ENCODE measurements around the gene PPM1L.

Gene PPM1L

GRCh38 chr3:161070252-161070930 lies 314.4 kb downstream of the PPM1L start:
- H3K9me3 Mint-ChIP-seq, result no peaks in the 10 kb centered on the region
- H3K4me3 Mint-ChIP-seq, result peak overlapping the region in 1 of 2 donors; percentile 49
- H3K27ac Mint-ChIP-seq, result peak overlapping the region; percentile 42
- peaks cover 38 to 55% of the 10 kb centered on the region in 2 donors for H3K4me1 Mint-ChIP-seq
- H3K27me3 Mint-ChIP-seq, result no peaks in the 10 kb centered on the region
- no peak for DNase-seq
- ATAC-seq (replicated peaks), result no peak
- H3K36me3 Mint-ChIP-seq, result peaks cover 4% of the 10 kb centered on the region in 2 donors

DNA sequence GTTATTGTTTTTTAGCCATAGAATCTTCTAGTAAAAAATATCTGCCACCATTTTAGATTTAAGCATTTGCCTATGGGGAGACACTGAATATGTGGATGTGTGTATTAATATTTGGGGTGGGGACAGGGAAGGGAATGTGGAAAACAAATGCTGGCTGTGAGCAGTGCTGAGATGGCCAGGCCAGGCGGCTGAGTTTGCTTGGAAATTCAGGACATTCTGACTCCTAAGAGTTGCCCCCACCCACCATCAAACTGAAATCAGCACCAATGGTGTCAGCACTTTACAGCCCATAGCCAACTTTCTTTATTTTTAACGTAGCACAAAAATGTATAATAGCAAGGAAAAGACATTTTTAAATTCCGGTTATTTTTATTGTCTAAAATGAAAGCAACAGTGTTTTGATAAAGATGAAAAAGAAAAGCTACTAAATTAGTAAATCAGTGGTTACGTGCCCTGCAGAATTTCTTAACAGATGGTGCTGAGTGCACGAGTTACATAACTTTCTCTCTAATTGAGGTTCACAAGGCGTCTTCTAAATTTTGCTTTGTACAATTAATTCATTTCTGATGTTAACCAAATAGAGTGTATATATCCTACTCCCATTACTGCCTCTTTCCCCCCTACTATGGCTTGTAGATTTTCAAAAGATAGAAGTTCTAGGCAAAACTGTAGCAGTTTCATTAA lies 315.1 kb downstream of the PPM1L start:
- no peak for DNase-seq
- H3K4me1 Mint-ChIP-seq, result peaks cover 38 to 49% of the 10 kb centered on the region in 2 donors
- ATAC-seq (replicated peaks), result no peak
- H3K9me3 Mint-ChIP-seq, result no peaks in the 10 kb centered on the region
- H3K27me3 Mint-ChIP-seq, result no peaks in the 10 kb centered on the region
- peak overlapping the region; percentile 42 for H3K27ac Mint-ChIP-seq
- peaks cover 3 to 4% of the 10 kb centered on the region in 2 donors for H3K36me3 Mint-ChIP-seq
- no peak overlapping the region for H3K4me3 Mint-ChIP-seq

- DNase-seq, result no peak
- no peak overlapping the region for H3K27ac Mint-ChIP-seq
- H3K27me3 Mint-ChIP-seq, result no peaks in the 10 kb centered on the region
- H3K36me3 Mint-ChIP-seq, result peaks cover 3 to 4% of the 10 kb centered on the region in 2 donors
- peaks cover 29 to 43% of the 10 kb centered on the region in 2 donors for H3K4me1 Mint-ChIP-seq
- ATAC-seq (replicated peaks), result no peak
- no peaks in the 10 kb centered on the region for H3K9me3 Mint-ChIP-seq
- H3K4me3 Mint-ChIP-seq, result no peak overlapping the region
These were observed 316.2 kb downstream of the PPM1L start for GRCh38 chr3:161072211-161072621.

GRCh38 chr3:161072751-161073150 lies 316.7 kb downstream of the PPM1L start:
- no peak overlapping the region for H3K27ac Mint-ChIP-seq
- no peaks in the 10 kb centered on the region for H3K27me3 Mint-ChIP-seq
- ATAC-seq (replicated peaks), result no peak
- H3K36me3 Mint-ChIP-seq, result peaks cover 3 to 4% of the 10 kb centered on the region in 2 donors
- H3K4me3 Mint-ChIP-seq, result no peak overlapping the region
- DNase-seq, result no peak
- peaks cover 26 to 43% of the 10 kb centered on the region in 2 donors for H3K4me1 Mint-ChIP-seq
- H3K9me3 Mint-ChIP-seq, result no peaks in the 10 kb centered on the region

DNA sequence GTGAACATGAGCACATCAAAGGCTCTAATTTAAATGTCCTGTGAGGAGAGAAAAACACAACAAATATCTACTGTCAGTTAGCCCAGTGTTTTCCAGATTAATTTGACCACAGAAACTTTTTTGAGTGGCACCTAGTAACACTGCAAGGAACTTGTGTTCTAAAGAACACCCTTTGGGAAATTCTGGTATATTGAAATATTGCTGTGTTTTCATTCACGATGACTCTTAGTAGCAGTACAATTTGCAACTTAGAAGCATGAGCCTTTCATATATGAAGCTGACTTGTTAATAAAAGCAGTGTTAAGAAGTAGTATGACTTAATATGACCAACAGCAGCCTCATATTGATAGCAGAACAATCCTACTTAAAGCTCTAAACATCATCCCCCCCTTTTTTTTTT lies 317.1 kb downstream of the PPM1L start:
- H3K4me3 Mint-ChIP-seq, result no peak overlapping the region
- no peak overlapping the region for H3K27ac Mint-ChIP-seq
- DNase-seq (no peak), ATAC-seq (replicated peaks) (no peak)
- no peaks in the 10 kb centered on the region for H3K9me3 Mint-ChIP-seq
- H3K27me3 Mint-ChIP-seq, result no peaks in the 10 kb centered on the region
- H3K36me3 Mint-ChIP-seq, result peaks cover 3 to 4% of the 10 kb centered on the region in 2 donors
- H3K4me1 Mint-ChIP-seq, result peaks cover 26 to 43% of the 10 kb centered on the region in 2 donors

GRCh38 chr3:161081633-161082032 lies 325.6 kb downstream of the PPM1L start:
- Mint-ChIP-seq H3K27ac (no peak overlapping the region), H3K4me3 (peak overlapping the region; percentile 19 to 36), H3K36me3 (peaks cover 3% of the 10 kb centered on the region in 2 donors), H3K9me3 (no peaks in the 10 kb centered on the region), H3K4me1 (peaks cover 13 to 38% of the 10 kb centered on the region in 2 donors), H3K27me3 (no peaks in the 10 kb centered on the region)
- peak; percentile 73 to 78 for ATAC-seq (replicated peaks)
- DNase-seq, result no peak

DNA sequence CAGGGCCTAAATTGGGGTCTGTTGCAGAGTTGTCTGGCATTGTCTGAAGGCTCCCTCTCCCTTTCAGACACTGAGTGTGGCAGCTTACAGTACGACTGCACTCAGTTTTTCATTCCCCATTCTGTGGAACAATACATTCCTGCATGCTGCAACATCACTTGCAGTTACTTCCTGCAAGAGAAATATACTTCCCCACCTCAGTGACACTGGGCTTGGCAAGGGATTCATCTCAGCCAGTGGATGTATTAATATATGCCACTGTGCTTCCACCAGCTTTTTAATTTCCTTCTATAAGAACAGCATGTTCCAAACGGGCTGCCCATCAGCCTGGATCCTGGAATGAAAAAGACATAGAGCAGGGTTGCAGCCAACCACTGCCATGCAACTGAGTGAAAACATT lies 326.0 kb downstream of the PPM1L start:
- Mint-ChIP-seq H3K4me1 (peaks cover 13 to 36% of the 10 kb centered on the region in 2 donors), H3K27me3 (no peaks in the 10 kb centered on the region), H3K27ac (no peak overlapping the region), H3K4me3 (no peak overlapping the region), H3K9me3 (no peaks in the 10 kb centered on the region), H3K36me3 (peaks cover 3 to 4% of the 10 kb centered on the region in 2 donors)
- ATAC-seq (replicated peaks) (peak in 1 of 2 donors; percentile 14), DNase-seq (no peak)

- Mint-ChIP-seq H3K27ac (no peak overlapping the region), H3K27me3 (no peaks in the 10 kb centered on the region), H3K4me3 (no peak overlapping the region), H3K9me3 (no peaks in the 10 kb centered on the region), H3K36me3 (peaks cover 3 to 8% of the 10 kb centered on the region in 2 donors), H3K4me1 (peaks cover 8 to 25% of the 10 kb centered on the region in 2 donors)
- ATAC-seq (replicated peaks), result no peak
- DNase-seq, result no peak
These were observed 327.1 kb downstream of the PPM1L start for GRCh38 chr3:161083131-161083530.

- H3K4me1 Mint-ChIP-seq, result peaks cover 8 to 24% of the 10 kb centered on the region in 2 donors
- H3K27me3 Mint-ChIP-seq, result no peaks in the 10 kb centered on the region
- H3K27ac Mint-ChIP-seq, result no peak overlapping the region
- H3K9me3 Mint-ChIP-seq, result no peaks in the 10 kb centered on the region
- peaks cover 6 to 8% of the 10 kb centered on the region in 2 donors for H3K36me3 Mint-ChIP-seq
- ATAC-seq (replicated peaks), result no peak
- no peak for DNase-seq
- no peak overlapping the region for H3K4me3 Mint-ChIP-seq
These were observed 328.2 kb downstream of the PPM1L start for GRCh38 chr3:161084277-161084676.

DNA sequence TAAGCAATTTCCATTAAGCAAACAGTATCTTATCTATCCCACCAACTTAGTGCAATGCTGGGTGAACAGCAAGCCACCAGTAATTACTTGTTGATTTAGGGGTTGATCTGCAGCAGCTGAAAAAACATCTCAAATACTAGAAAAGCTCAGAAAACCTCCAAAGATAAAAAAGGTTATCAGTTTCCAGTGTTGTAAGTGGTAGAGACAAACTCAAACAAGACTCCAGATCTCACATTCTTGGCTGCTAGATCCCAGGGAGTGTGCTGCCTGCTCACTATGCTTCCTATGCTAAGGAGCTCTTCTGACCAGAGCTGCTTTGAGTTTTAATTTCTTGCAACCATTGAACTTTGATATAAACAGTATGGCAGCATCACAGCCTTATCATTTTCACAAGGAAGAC lies 337.9 kb downstream of the PPM1L start:
- no peak overlapping the region for H3K4me3 Mint-ChIP-seq
- H3K27ac Mint-ChIP-seq, result no peak overlapping the region
- H3K27me3 Mint-ChIP-seq, result no peaks in the 10 kb centered on the region
- ATAC-seq (replicated peaks), result no peak
- DNase-seq, result no peak
- H3K36me3 Mint-ChIP-seq, result no peaks in the 10 kb centered on the region
- no peaks in the 10 kb centered on the region for H3K4me1 Mint-ChIP-seq
- no peaks in the 10 kb centered on the region for H3K9me3 Mint-ChIP-seq

DNA sequence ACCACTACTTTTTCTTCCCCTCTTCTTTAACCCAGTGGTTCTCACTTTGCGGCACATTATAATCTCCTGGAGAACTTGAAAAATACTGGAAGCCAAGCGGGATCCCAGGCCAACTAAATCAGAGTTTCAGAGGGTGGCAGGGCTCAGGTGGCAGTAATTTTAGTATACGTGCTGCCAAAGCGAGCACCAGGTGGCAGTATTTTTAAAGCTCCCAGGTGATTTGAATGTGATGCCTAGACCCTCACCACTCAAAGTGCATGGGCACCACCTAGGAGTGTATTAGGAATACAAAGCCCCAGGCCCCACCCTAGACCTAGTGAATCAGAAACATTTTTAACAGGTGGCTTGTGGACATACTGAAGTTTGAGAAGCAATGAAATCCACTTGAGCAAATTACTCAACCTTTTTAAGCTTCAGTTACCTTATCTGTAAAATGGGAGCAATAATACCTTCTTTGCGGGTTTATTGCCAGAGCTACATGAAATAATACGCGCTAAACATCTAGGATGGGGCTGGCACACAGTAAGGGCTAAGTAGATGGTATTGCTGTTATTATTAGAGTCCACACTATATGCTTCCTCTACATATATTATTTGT lies 340.8 kb downstream of the PPM1L start:
- H3K4me1 Mint-ChIP-seq, result no peaks in the 10 kb centered on the region
- no peak overlapping the region for H3K27ac Mint-ChIP-seq
- H3K4me3 Mint-ChIP-seq, result no peak overlapping the region
- no peaks in the 10 kb centered on the region for H3K36me3 Mint-ChIP-seq
- ATAC-seq (replicated peaks) (no peak), DNase-seq (no peak)
- H3K27me3 Mint-ChIP-seq, result no peaks in the 10 kb centered on the region
- no peaks in the 10 kb centered on the region for H3K9me3 Mint-ChIP-seq

DNA sequence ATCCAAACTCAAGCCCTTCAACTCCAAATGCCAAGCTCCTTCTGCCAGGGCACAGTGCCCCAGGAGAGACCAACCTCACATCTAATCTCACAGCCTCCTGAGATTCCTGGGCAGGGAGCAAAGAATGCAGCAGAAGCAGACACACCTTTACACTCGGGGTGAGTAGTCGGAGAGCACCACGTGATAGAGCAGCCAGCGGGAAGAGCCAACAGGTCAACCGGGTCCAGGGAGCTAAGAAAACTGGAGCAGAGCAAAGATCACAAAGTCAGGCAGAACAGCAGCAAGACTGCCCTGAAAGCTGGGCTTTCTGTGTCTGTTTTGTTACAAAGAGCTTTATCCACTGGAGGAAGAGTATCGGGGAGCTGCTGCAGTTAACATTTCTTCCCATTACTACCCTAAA lies 345.0 kb downstream of the PPM1L start:
- peaks cover 7 to 12% of the 10 kb centered on the region in 2 donors for H3K4me1 Mint-ChIP-seq
- no peak for ATAC-seq (replicated peaks)
- no peak overlapping the region for H3K4me3 Mint-ChIP-seq
- H3K36me3 Mint-ChIP-seq, result peaks cover 3% of the 10 kb centered on the region in 2 donors
- no peak overlapping the region for H3K27ac Mint-ChIP-seq
- DNase-seq, result no peak
- H3K27me3 Mint-ChIP-seq, result peaks cover 4 to 14% of the 10 kb centered on the region in 2 donors
- no peaks in the 10 kb centered on the region for H3K9me3 Mint-ChIP-seq

DNA sequence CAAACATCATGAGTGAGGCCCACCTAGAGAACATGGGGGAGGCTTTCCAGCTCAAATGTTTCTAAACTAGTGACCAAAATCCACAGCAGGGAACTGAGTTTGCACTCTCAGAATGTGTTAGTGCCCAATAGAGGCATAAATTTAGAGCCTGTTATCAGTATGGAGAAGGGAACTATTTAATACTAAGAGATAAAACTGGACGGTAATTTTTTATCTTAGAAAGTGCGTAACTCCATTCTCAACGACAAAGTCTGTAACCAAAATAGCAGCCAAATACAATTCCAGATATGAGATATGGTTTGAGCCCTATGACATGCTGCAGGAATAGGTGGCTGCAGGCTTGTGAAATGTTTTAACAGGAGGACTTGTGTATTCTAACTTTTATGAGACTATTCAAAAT lies 345.6 kb downstream of the PPM1L start:
- no peak overlapping the region for H3K4me3 Mint-ChIP-seq
- peaks cover 3% of the 10 kb centered on the region in 2 donors for H3K36me3 Mint-ChIP-seq
- H3K27me3 Mint-ChIP-seq, result peaks cover 4 to 15% of the 10 kb centered on the region in 2 donors
- H3K27ac Mint-ChIP-seq, result no peak overlapping the region
- H3K9me3 Mint-ChIP-seq, result no peaks in the 10 kb centered on the region
- peaks cover 7 to 12% of the 10 kb centered on the region in 2 donors for H3K4me1 Mint-ChIP-seq
- DNase-seq, result no peak
- no peak for ATAC-seq (replicated peaks)

- no peak for ATAC-seq (replicated peaks)
- H3K27ac Mint-ChIP-seq, result no peak overlapping the region
These were observed 347.9 kb downstream of the PPM1L start for GRCh38 chr3:161103776-161104385.

More at GRCh38 chr3:161103776-161104385, 347.9 kb downstream of the PPM1L start:
- DNase-seq, result no peak
- Mint-ChIP-seq H3K27me3 (peaks cover 4 to 23% of the 10 kb centered on the region in 2 donors), H3K36me3 (peaks cover 3% of the 10 kb centered on the region in 2 donors), H3K4me1 (peaks cover 7 to 12% of the 10 kb centered on the region in 2 donors), H3K9me3 (no peaks in the 10 kb centered on the region), H3K4me3 (no peak overlapping the region)

Data from stimulated activated naive B cell treated with anti-CD40 and anti-IgM and Interleukin-4, amounts not matched to agents 10 μg/mL and 1 μg/mL and 100 μg/mL, for 72 hours (primary cell).